ENCODE results near the gene LGR4.

Gene LGR4

GRCh38 chr11:27462543-27462942, 10.0 kb downstream of the LGR4 start (continued):
- TF ChIP-seq ZNF518A (tag by site-specific recombination; conservative IDR thresholded peaks at IDR 0.05; ENCODE audit: low read depth): no peak
- TF ChIP-seq ZNF48 (tag by site-specific recombination; IDR thresholded peaks at IDR 0.05): no peak
- no peak for TF ChIP-seq ZNF626 (tag by site-specific recombination; IDR thresholded peaks at IDR 0.05)
- TF ChIP-seq YY1 (tag by site-specific recombination; IDR thresholded peaks at IDR 0.05): no peak

DNA sequence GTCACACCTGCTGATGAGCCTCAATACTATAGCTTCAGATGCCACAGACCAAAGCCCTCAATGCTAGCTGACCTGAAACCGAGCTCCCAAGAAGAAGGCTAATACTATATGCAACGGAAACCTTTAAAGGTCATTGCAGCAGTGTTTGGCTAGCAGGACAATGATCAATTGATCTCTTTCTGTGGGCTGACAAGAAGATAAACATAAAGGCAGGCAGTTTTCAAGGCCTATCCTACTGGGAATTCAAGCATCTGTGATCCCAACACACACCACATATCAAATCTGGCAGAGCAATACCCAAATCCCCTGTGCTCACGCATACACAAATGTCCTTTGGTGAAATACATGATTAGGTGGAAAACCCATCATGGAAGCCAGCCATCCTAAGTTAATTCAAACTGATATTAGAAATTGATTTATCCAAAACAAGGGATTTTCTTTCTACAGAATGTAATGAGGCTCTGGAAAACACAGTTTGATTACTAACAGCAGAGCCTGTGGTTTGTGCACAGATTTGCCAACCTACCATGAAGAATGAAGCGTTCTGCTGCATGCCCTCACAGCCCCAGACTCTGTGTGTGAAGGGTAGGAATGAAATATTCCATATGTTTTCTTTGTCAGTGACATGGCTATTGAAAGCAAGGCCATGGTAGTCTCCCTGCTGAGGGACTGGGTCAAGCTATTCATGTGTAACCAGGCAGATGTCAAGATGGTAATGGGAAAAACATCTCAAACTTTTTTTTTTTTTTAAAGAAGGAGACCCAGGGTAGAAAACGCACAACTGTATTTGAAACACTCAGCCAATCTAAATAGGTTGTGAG, 12.2 kb downstream of the LGR4 start:
- POLR2A ChIA-PET: interaction anchor here (0.7 kb wide), 3 partner anchors 12 to 247 kb away, joined by 3 to 4 read pairs (median 3); partner anchors contain the start of gene LGR4
- no peaks in the 10 kb centered on the region for H3K36me3 ChIP-seq (ENCODE audit: control insufficient read depth in 2 of 2, insufficient read depth in 1 of 2, low read length in 2 of 2)
- no peaks in the 10 kb centered on the region for H3K9me3 ChIP-seq (ENCODE audit: control insufficient read depth, insufficient read depth, low read depth, low read length)
- peaks cover 12% of the 10 kb centered on the region for H3K4me1 ChIP-seq (ENCODE audit: control insufficient read depth, insufficient read depth, low read length)
- no peak overlapping the region for H3K4me3 ChIP-seq (ENCODE audit: low read depth, low read length)
- no peak overlapping the region for H3K27ac ChIP-seq (ENCODE audit: extremely low read depth, low read depth, low read length)
- TF ChIP-seq ZBTB20 (tag by site-specific recombination; IDR thresholded peaks at IDR 0.05) (peak; percentile 28; the same call in 1 of the 2 replicates), ZNF670 (tag by site-specific recombination; IDR thresholded peaks at IDR 0.05; ENCODE audit: low read depth) (no peak)
- CTCF ChIA-PET: no interaction called here

- TF ChIP-seq SCRT1 (tag by site-specific recombination; IDR thresholded peaks at IDR 0.05; ENCODE audit: borderline replicate concordance) (no peak), ZNF404 (tag by site-specific recombination; IDR thresholded peaks at IDR 0.05) (no peak), ZNF184 (tag by site-specific recombination; IDR thresholded peaks at IDR 0.05) (no peak), ZNF48 (tag by site-specific recombination; IDR thresholded peaks at IDR 0.05) (no peak), SP2 (tag by site-specific recombination; IDR thresholded peaks at IDR 0.05) (no peak), EGR2 (tag by site-specific recombination; IDR thresholded peaks at IDR 0.05; ENCODE audit: low read depth) (no peak), ZNF704 (tag by site-specific recombination; IDR thresholded peaks at IDR 0.05) (no peak), SP7 (tag by site-specific recombination; IDR thresholded peaks at IDR 0.05) (0 out of 2 replicates have a peak, but pooled peaks have one; percentile 34), ZNF138 (tag by site-specific recombination; IDR thresholded peaks at IDR 0.05; ENCODE audit: borderline replicate concordance) (no peak), MEIS1 (CRISPR knock-in tag; IDR thresholded peaks at IDR 0.05; ENCODE audit: borderline replicate concordance) (peak; percentile 62; the same call in 1 of the 2 replicates)
- Histone ChIP-seq H3K4me1 (ENCODE audit: control insufficient read depth, insufficient read depth, low read length) (peaks cover 5% of the 10 kb centered on the region), H3K27ac (ENCODE audit: extremely low read depth, low read depth, low read length) (no peak overlapping the region), H3K9me3 (ENCODE audit: control insufficient read depth, insufficient read depth, low read depth, low read length) (no peaks in the 10 kb centered on the region), H3K4me3 (ENCODE audit: low read depth, low read length) (no peak overlapping the region), H3K36me3 (ENCODE audit: control insufficient read depth in 2 of 2, insufficient read depth in 1 of 2, low read length in 2 of 2) (no peaks in the 10 kb centered on the region)
- ChIA-PET CTCF (interaction anchor here (0.9 kb wide), 1 partner anchor 19 kb away, joined by 3 read pairs; no protein-coding TSS in a partner anchor), POLR2A (interaction anchor here (0.7 kb wide), 1 partner anchor 14 kb away, joined by 3 read pairs; no protein-coding TSS in a partner anchor)
Measured at GRCh38 chr11:27459191-27459590, 13.4 kb downstream of the LGR4 start.
